ENCODE results near the gene MS4A13.
"Not testable (repeated sequence)": the region's sequence is repeated elsewhere in the genome, so short reads cannot be mapped to it uniquely, and the experiment has no call there.

Gene MS4A13

GRCh38 chr11:60511393-60511792 is 3.8 kb upstream of the MS4A13 start:
- H3K4me3 Mint-ChIP-seq: no peak overlapping the region
- H3K27me3 Mint-ChIP-seq: peaks cover 51% of the 10 kb centered on the region

DNA sequence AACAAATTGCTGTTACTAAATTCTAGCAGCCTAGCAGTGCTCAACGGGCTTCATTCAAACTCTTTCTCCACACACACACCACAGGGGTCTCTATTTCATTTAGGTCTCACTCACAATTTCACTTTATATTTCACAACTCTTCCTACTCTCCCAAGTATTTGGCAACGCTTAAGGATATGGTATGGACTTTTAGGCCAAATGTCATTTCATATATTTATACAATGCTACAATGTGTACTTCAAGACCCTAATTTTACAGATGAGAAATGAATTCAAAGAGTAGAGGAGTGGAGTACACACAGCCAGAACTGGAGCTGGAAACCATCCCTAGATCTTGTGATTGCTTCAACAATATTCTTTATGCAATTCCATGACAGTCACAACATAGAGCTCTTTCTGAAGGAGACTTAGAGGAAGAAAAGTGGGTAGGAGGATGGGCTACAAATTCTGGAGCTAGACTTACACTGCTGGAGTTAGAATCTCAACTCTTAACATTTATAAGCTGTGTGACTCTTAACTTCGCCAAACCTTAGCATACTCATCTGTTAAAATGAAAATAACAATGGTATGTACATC is 2.5 kb upstream of the MS4A13 start:
- ATAC-seq (no peak), DNase-seq (no peak)
- Mint-ChIP-seq H3K9me3 (peaks cover 3 to 5% of the 10 kb centered on the region in 2 donors), H3K27ac (no peak overlapping the region), H3K4me1 (no peaks in the 10 kb centered on the region), H3K27me3 (peaks cover 38% of the 10 kb centered on the region), H3K4me3 (no peak overlapping the region)

More at GRCh38 chr11:60511393-60511792, 3.8 kb upstream of the MS4A13 start:
- Mint-ChIP-seq H3K27ac (no peak overlapping the region), H3K9me3 (peaks cover 3 to 7% of the 10 kb centered on the region in 2 donors), H3K4me1 (no peaks in the 10 kb centered on the region)
- ATAC-seq (no peak), DNase-seq (no peak)

GRCh38 chr11:60513496-60514460 is 1.4 kb upstream of the MS4A13 start:
- H3K9me3 Mint-ChIP-seq: peaks cover under 1 to 3% of the 10 kb centered on the region in 2 donors
- H3K27me3 Mint-ChIP-seq: peaks cover 36% of the 10 kb centered on the region
- ATAC-seq (no peak), DNase-seq (no peak)
- no peaks in the 10 kb centered on the region for H3K4me1 Mint-ChIP-seq
- no peak overlapping the region for H3K4me3 Mint-ChIP-seq
- H3K27ac Mint-ChIP-seq: no peak overlapping the region

- H3K4me3 Mint-ChIP-seq: no peak overlapping the region
- no peak overlapping the region for H3K27ac Mint-ChIP-seq
Measured at GRCh38 chr11:60528465-60528864, 13.3 kb downstream of the MS4A13 start.

GRCh38 chr11:60528934-60529333 is 13.7 kb downstream of the MS4A13 start:
- H3K4me1 Mint-ChIP-seq: no peaks in the 10 kb centered on the region
- no peak overlapping the region for H3K27ac Mint-ChIP-seq
- no peak overlapping the region for H3K4me3 Mint-ChIP-seq
- ATAC-seq: no peak
- peaks cover 12% of the 10 kb centered on the region for H3K27me3 Mint-ChIP-seq
- DNase-seq: no peak
- peaks cover 0 to 8% of the 10 kb centered on the region in 2 donors for H3K9me3 Mint-ChIP-seq

More at GRCh38 chr11:60528465-60528864, 13.3 kb downstream of the MS4A13 start:
- Mint-ChIP-seq H3K9me3 (peaks cover 0 to 8% of the 10 kb centered on the region in 2 donors), H3K4me1 (no peaks in the 10 kb centered on the region), H3K27me3 (peaks cover 12% of the 10 kb centered on the region)
- DNase-seq: no peak
- ATAC-seq: no peak

GRCh38 chr11:60530454-60531100 is 15.4 kb downstream of the MS4A13 start:
- no peak for DNase-seq
- ATAC-seq: no peak
- H3K9me3 Mint-ChIP-seq: peaks cover 0 to 8% of the 10 kb centered on the region in 2 donors
- no peak overlapping the region for H3K27ac Mint-ChIP-seq
- no peak overlapping the region for H3K4me3 Mint-ChIP-seq
- H3K4me1 Mint-ChIP-seq: no peaks in the 10 kb centered on the region
- peaks cover 12% of the 10 kb centered on the region for H3K27me3 Mint-ChIP-seq

DNA sequence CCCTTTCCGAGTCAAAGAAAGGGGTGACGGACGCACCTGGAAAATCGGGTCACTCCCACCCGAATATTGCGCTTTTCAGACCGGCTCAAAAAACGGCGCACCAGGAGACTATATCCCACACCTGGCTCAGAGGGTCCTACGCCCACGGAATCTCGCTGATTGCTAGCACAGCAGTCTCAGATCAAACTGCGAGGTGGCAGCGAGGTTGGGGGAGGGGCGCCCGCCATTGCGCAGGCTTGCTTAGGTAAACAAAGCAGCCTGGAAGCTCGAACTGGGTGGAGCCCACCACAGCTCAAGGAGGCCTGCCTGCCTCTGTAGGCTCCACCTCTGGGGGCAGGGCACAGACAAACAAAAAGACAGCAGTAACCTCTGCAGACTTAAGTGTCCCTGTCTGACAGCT is 17.2 kb downstream of the MS4A13 start:
- not testable (repeated sequence) for H3K27me3 Mint-ChIP-seq, H3K4me1 Mint-ChIP-seq, DNase-seq, H3K27ac Mint-ChIP-seq, ATAC-seq, H3K9me3 Mint-ChIP-seq, H3K4me3 Mint-ChIP-seq

DNA sequence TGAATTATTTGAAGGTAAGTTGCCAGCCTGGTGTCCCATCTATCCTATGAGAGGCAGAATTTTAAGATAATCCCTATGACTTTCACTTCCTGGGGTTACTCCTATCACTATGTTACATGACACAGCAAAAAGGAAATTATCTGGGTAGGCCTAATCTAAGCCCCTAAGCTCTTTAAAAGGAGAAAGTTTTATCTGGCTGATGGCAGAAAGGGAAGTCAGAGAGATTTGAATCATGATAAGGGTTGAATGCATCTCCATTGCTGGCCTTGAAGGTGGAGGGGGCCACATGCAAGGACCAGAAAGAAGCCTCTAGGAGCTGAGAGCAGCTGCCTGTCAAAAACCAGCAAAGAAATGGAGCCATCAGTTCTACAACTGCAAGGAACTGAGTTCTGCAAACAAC is 23.4 kb downstream of the MS4A13 start:
- not testable (repeated sequence) for H3K4me3 Mint-ChIP-seq, H3K9me3 Mint-ChIP-seq, H3K27ac Mint-ChIP-seq, H3K4me1 Mint-ChIP-seq, DNase-seq, H3K27me3 Mint-ChIP-seq, ATAC-seq

- ATAC-seq: no peak
- Mint-ChIP-seq H3K27me3 (no peaks in the 10 kb centered on the region), H3K4me1 (no peaks in the 10 kb centered on the region), H3K27ac (no peak overlapping the region), H3K4me3 (no peak overlapping the region), H3K9me3 (peaks cover 2 to 4% of the 10 kb centered on the region in 2 donors)
- no peak for DNase-seq
Measured at GRCh38 chr11:60544077-60544476, 28.9 kb downstream of the MS4A13 start.

DNA sequence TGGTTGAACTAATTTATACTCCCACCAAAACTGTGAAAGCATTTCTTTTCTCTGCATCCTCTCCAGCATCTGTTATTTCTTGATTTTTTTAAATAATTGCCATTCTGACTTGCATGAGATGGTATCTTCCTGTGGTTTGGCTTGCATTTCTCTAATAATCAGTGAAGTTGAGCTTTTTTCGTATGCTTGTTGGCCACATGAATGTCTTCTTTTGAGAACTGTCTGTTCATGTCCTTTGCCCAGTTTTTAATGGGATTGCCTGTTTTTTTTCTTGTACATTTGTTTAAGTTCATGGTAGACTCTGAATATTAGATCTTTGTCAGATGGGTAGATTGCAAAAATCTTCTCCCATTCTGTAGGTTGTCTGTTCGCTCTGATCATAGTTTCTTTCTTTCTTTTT is 46.1 kb downstream of the MS4A13 start:
- Mint-ChIP-seq H3K27me3 (no peaks in the 10 kb centered on the region), H3K27ac (no peak overlapping the region), H3K4me1 (no peaks in the 10 kb centered on the region), H3K4me3 (no peak overlapping the region), H3K9me3 (peaks cover 21 to 45% of the 10 kb centered on the region in 2 donors)
- DNase-seq (no peak), ATAC-seq (no peak)

DNA sequence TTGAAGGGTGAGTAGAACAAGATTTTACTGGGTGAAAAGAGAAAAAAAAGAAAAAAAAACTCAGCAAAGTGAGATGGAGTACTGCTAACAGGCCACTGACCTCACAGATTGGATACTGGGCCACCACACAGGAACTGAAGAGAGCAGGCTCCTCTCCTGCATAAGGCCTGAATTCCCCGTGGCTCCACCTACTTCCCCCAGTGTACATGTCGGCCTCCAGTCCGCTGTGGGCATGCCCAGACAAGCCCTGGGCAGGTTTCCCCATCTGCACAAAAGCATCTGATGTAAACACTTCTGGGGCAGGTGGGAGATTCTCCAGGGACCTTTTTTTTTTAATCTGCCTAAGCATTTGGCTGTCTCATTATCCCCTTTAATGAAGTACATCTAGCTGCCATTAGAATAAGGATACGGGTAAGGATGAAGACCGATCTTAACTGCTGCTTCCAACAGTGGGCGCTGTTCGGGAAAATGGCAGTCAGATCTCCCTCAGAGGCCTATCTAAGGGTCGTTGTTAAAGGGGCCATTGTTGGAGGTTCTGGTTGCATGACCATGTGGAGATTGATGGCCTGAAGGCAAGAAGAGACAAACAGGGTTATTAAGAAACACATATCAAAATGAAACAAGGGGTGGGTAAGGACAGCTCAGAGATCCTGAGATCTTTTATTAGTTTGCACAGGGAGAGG is 48.5 kb downstream of the MS4A13 start:
- no peaks in the 10 kb centered on the region for H3K4me1 Mint-ChIP-seq
- DNase-seq: peak in 1 of 2 donors; percentile 45
- no peak overlapping the region for H3K4me3 Mint-ChIP-seq
- H3K9me3 Mint-ChIP-seq: peaks cover 11 to 33% of the 10 kb centered on the region in 2 donors
- peaks cover 6% of the 10 kb centered on the region for H3K27me3 Mint-ChIP-seq
- ATAC-seq: peak; percentile 84
- H3K27ac Mint-ChIP-seq: peak overlapping the region; percentile 2 to 86

DNA sequence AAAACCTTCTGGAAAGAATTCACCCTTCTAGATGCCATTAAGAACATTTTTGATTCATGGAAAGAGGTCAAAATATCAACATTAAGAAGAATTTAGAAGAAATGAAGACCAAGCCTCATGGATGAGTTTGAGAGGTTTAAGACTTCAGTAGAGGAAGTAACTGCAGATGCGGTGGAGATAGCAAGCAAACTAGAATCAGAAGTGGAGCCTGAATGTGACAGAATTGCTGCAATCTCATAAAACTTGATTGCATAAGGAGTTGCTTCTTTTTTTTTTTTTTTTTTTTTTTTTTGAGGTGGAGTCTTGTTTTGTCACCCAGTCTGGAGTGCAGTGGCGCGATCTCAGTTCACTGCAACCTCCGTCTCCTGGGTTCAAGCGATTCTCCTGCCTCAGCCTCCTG is 51.6 kb downstream of the MS4A13 start:
- Mint-ChIP-seq H3K4me3 (no peak overlapping the region), H3K4me1 (peaks cover 5% of the 10 kb centered on the region), H3K27ac (peak overlapping the region in 1 of 2 donors; percentile 74), H3K27me3 (peaks cover 12% of the 10 kb centered on the region), H3K9me3 (peaks cover 9 to 10% of the 10 kb centered on the region in 2 donors)
- DNase-seq (no peak), ATAC-seq (no peak)

- DNase-seq: no peak
- Mint-ChIP-seq H3K9me3 (peaks cover 0 to 4% of the 10 kb centered on the region in 2 donors), H3K4me1 (peaks cover 5% of the 10 kb centered on the region), H3K4me3 (no peak overlapping the region), H3K27me3 (peaks cover 19% of the 10 kb centered on the region), H3K27ac (no peak overlapping the region)
- ATAC-seq: no peak
Measured at GRCh38 chr11:60570970-60571369, 55.8 kb downstream of the MS4A13 start.

- no peak for ATAC-seq
- Mint-ChIP-seq H3K4me3 (no peak overlapping the region), H3K27me3 (peaks cover 10% of the 10 kb centered on the region), H3K27ac (no peak overlapping the region), H3K4me1 (peaks cover 5% of the 10 kb centered on the region), H3K9me3 (peaks cover 5 to 21% of the 10 kb centered on the region in 2 donors)
- DNase-seq: no peak
Measured at GRCh38 chr11:60589611-60590010, 74.4 kb downstream of the MS4A13 start.

All from stimulated activated naive CD8-positive, alpha-beta T cell treated with anti-CD3 and anti-CD28 coated beads, Interleukin-15, amount 100 ng/mL, for 72 hours (primary cell).